GM18867 (cell line): ENCODE data around the gene ACVRL1.

ENCODE experiments used
- ATAC-seq: cut with Tn5 transposase; IDR thresholded peaks from one replicate; pipeline ENCODE4 v1.9.1; 2021; ENCODE audit warnings: mild to moderate bottlenecking, moderate library complexity; ENCODE audit not compliant: unreplicated experiment

Gene ACVRL1

GRCh38 chr12:51907083-51907855 lies at the start of gene ACVRL1:
Gene ACVRL1, plus strand, starts transcription at chr12:51907504. Its CDS starts 4,971 bp downstream, at chr12:51912475.
- ATAC-seq: no peak

GRCh38 chr12:51860986-51861385 lies 46.3 kb upstream of the ACVRL1 start:
- ATAC-seq: no peak

GRCh38 chr12:51862947-51863346 lies 44.4 kb upstream of the ACVRL1 start:
- ATAC-seq: no peak

- no peak for ATAC-seq
Measured at GRCh38 chr12:51863363-51863932, 43.9 kb upstream of the ACVRL1 start.

GRCh38 chr12:51863933-51864832 lies 43.1 kb upstream of the ACVRL1 start:
- ATAC-seq: no peak

GRCh38 chr12:51864833-51865670 lies 42.3 kb upstream of the ACVRL1 start:
- ATAC-seq: no peak

GRCh38 chr12:51865757-51866270 lies 41.5 kb upstream of the ACVRL1 start:
- ATAC-seq: no peak

GRCh38 chr12:51866324-51866723 lies 41.0 kb upstream of the ACVRL1 start:
- ATAC-seq: no peak

GRCh38 chr12:51866762-51867161 lies 40.5 kb upstream of the ACVRL1 start:
- no peak for ATAC-seq

GRCh38 chr12:51867371-51867770 lies 39.9 kb upstream of the ACVRL1 start:
- ATAC-seq: no peak

GRCh38 chr12:51867796-51868428 lies 39.4 kb upstream of the ACVRL1 start:
- no peak for ATAC-seq

GRCh38 chr12:51868821-51869495 lies 38.3 kb upstream of the ACVRL1 start:
- no peak for ATAC-seq

- no peak for ATAC-seq
Measured at GRCh38 chr12:51869496-51869865, 37.8 kb upstream of the ACVRL1 start.

GRCh38 chr12:51869931-51870330 lies 37.4 kb upstream of the ACVRL1 start:
- no peak for ATAC-seq

GRCh38 chr12:51870504-51870903 lies 36.8 kb upstream of the ACVRL1 start:
- ATAC-seq: no peak

GRCh38 chr12:51871126-51871525 lies 36.2 kb upstream of the ACVRL1 start:
- ATAC-seq: no peak

GRCh38 chr12:51871918-51872688 lies 35.2 kb upstream of the ACVRL1 start:
- ATAC-seq: no peak

GRCh38 chr12:51872689-51872981 lies 34.7 kb upstream of the ACVRL1 start:
- ATAC-seq: no peak
